HCT116 (cell line): ENCODE results near the gene URI1. TPM values are rescaled to one million over a fixed set of nuclear protein-coding genes. Genes with fewer than 3 reads are reported as not detected.

Experiments used
- ATAC-seq: fragments of 200-7000 bp; cut with Tn5 transposase; 2 replicates; pipeline ENCODE4 v1.9.1; 2020; ENCODE audit warnings: mild to moderate bottlenecking, moderate library complexity
- BruUV-seq: library from RNA; stranded (reverse); fragments of 400-500 nt; replicated peaks from 2 replicates; lab custom pipeline; 2021; lab: Mats Ljungman, UMichigan
- CTCF ChIA-PET: fragments of 300-600 bp; sonication (Branson Sonifier 250); formaldehyde crosslinking; loops from one replicate; lab custom pipeline; 2021; ENCODE audit warnings: antibody characterized with exemption; lab: Charles Lee
- POLR2A ChIA-PET: fragments of 300-600, 350-600 bp; sonication (Branson Sonifier 250); formaldehyde crosslinking; loops from one replicate; lab custom pipeline; 2021; ENCODE audit warnings: antibody characterized with exemption; lab: Charles Lee
- RAD21 ChIA-PET, 2 experiments: fragments of 300-600 bp; sonication (Branson Sonifier 250); formaldehyde crosslinking; loops; one replicate each; lab custom pipeline; 2023; ENCODE audit warnings: low total read pairs in 2 of 2; ENCODE audit not compliant: uncharacterized antibody in 2 of 2, unreplicated experiment in 2 of 2, low non-redundant PET in 1 of 2; lab: Charles Lee
- DNase-seq: peaks from one replicate; pipeline ENCODE4 v3.0.0-alpha.2; 2010; ENCODE audit warnings: low read depth, low spot score
- H2AFZ ChIP-seq: fragments of 200-600 bp; shearing (Covaris generic), sonication (generic); 2 replicates; pipeline ENCODE4 v1.6.1; 2017; ENCODE audit warnings: low read depth, mixed run types, mixed read lengths, antibody characterized with exemption, low read length; ENCODE audit not compliant: poor library complexity, severe bottlenecking
- H3K27ac ChIP-seq: 2 replicates; pipeline ENCODE4 v1.5.1; 2012; ENCODE audit warnings: low read depth, low read length
- H3K27me3 ChIP-seq: fragments of 200-600 bp; sonication (generic); 2 replicates; pipeline ENCODE4 v1.6.1; 2016; ENCODE audit warnings: mixed run types, low read length, mixed read lengths; ENCODE audit not compliant: insufficient read depth
- H3K36me3 ChIP-seq, 2 experiments: fragments of 200-500 bp in 1 of 2; fragments of 200-600 bp in 1 of 2; sonication (Bioruptor generic) in 1 of 2; sonication (generic) in 1 of 2; 2 replicates each; pipeline versions ENCODE4 v1.5.1 to v1.6.1; 2014 to 2016; ENCODE audit warnings: low read length in 2 of 2, inconsistent platforms in 1 of 2, mixed read lengths in 1 of 2, mixed run types in 1 of 2; ENCODE audit not compliant: insufficient read depth in 2 of 2, control insufficient read depth in 1 of 2
- H3K4me1 ChIP-seq, 2 experiments: fragments of 200-600 bp in 1 of 2; sonication (generic) in 1 of 2; 2 replicates each; pipeline versions ENCODE4 v1.5.1 to v1.6.1; 2012 to 2017; ENCODE audit warnings: low read length in 2 of 2, inconsistent platforms in 1 of 2, mild to moderate bottlenecking in 1 of 2, mixed read lengths in 1 of 2, mixed run types in 1 of 2, moderate library complexity in 1 of 2; ENCODE audit not compliant: insufficient read depth in 2 of 2, control insufficient read depth in 1 of 2
- H3K4me2 ChIP-seq: fragments of 200-600 bp; sonication (generic); 2 replicates; pipeline ENCODE4 v1.6.1; 2017; ENCODE audit warnings: mixed run types, low read length, mixed read lengths
- H3K4me3 ChIP-seq, 2 experiments: fragments of 200-600 bp in 1 of 2; sonication (generic) in 1 of 2; replicated peaks in 1 of 2; 2 replicates each; pipeline ENCODE4 v1.5.1; 2011 to 2016; ENCODE audit warnings: low read length in 2 of 2, control low read depth in 1 of 2, low read depth in 1 of 2, mild to moderate bottlenecking in 1 of 2, mixed read lengths in 1 of 2, mixed run types in 1 of 2
- H3K79me2 ChIP-seq: fragments of 200-600 bp; sonication (generic); 2 replicates; pipeline ENCODE4 v1.6.1; 2017; ENCODE audit warnings: mild to moderate bottlenecking, mixed run types, low read length, moderate library complexity, mixed read lengths; ENCODE audit not compliant: insufficient read depth
- H3K9ac ChIP-seq: fragments of 200-600 bp; sonication (generic); 2 replicates; pipeline ENCODE4 v1.6.1; 2016; ENCODE audit warnings: low read length, mixed read lengths
- H3K9me2 ChIP-seq: fragments of 200-600 bp; sonication (generic), shearing (Covaris generic); 2 replicates; pipeline ENCODE4 v1.6.1; 2017; ENCODE audit warnings: mixed run types, mild to moderate bottlenecking, moderate library complexity; ENCODE audit not compliant: insufficient read depth
- H3K9me3 ChIP-seq, 2 experiments: fragments of 200-500 bp in 1 of 2; fragments of 200-600 bp in 1 of 2; sonication (Bioruptor generic) in 1 of 2; sonication (generic) in 1 of 2; 2 replicates each; pipeline ENCODE4 v1.6.1; 2014 to 2017; ENCODE audit warnings: low read length in 2 of 2, mixed read lengths in 2 of 2, inconsistent platforms in 1 of 2, low read depth in 1 of 2, mild to moderate bottlenecking in 1 of 2, mixed run types in 1 of 2, moderate library complexity in 1 of 2; ENCODE audit not compliant: control insufficient read depth in 1 of 2, insufficient read depth in 1 of 2
- H4K20me1 ChIP-seq: fragments of 200-600 bp; sonication (generic), shearing (Covaris generic); 2 replicates; pipeline ENCODE4 v1.6.1; 2017; ENCODE audit warnings: mixed run types, mild to moderate bottlenecking, moderate library complexity; ENCODE audit not compliant: insufficient read depth
- CBX3 ChIP-seq: IDR thresholded peaks from 2 replicates; pipeline ENCODE4 v1.6.1; 2012; ENCODE audit warnings: low read depth
- EZH2phosphoT487 ChIP-seq: fragments of 200-600 bp; IDR thresholded peaks from 2 replicates; pipeline ENCODE4 v1.6.1; 2018; ENCODE audit warnings: antibody characterized with exemption, borderline replicate concordance
- POLR2A ChIP-seq: IDR thresholded peaks from 2 replicates; pipeline ENCODE4 v1.7.0; 2011; ENCODE audit warnings: borderline replicate concordance; ENCODE audit not compliant: insufficient read depth, insufficient read length; ENCODE audit errors: extremely low read depth
- POLR2AphosphoS5 ChIP-seq: IDR thresholded peaks from 2 replicates; pipeline ENCODE4 v1.6.1; 2011; ENCODE audit warnings: mild to moderate bottlenecking, low read depth, low read length, moderate library complexity
- RAD21 ChIP-seq: IDR thresholded peaks from 2 replicates; pipeline ENCODE4 v1.6.1; 2012; ENCODE audit warnings: low read depth, mild to moderate bottlenecking
- SIN3A ChIP-seq: IDR thresholded peaks from 2 replicates; pipeline ENCODE4 v1.6.1; 2012; ENCODE audit warnings: low read depth
- SRF ChIP-seq: IDR thresholded peaks from 2 replicates; pipeline ENCODE4 v1.6.1; 2012; ENCODE audit warnings: low read depth
- YY1 ChIP-seq: IDR thresholded peaks from 2 replicates; pipeline ENCODE4 v1.6.1; 2011; ENCODE audit warnings: low read length, low read depth, moderate library complexity, mild to moderate bottlenecking; ENCODE audit not compliant: insufficient replicate concordance; ENCODE audit errors: extremely low read depth
- ZFX ChIP-seq: fragments of 450-650 bp; IDR thresholded peaks from 2 replicates; pipeline ENCODE4 v1.6.1; 2017
- intact Hi-C: fragments of 100-400 bp; cut with micrococcal nuclease; formaldehyde crosslinking; loops from 2 replicates; pipeline ENCODE4 v1.10.0; 2022
- total RNA-seq: library from RNA; stranded (reverse); gene quantifications from one replicate; pipeline ENCODE4 v1.2.1, GENCODE V29; 2021; ENCODE audit not compliant: unreplicated experiment
- TF ChIP-seq, protein P1 (sequence below): IDR thresholded peaks from 2 replicates; pipeline ENCODE4 v1.6.1; 2012
- TF ChIP-seq, protein P2 (sequence below): IDR thresholded peaks from 2 replicates; pipeline ENCODE4 v1.6.1; 2011; ENCODE audit warnings: mild to moderate bottlenecking, low read length, moderate library complexity; ENCODE audit not compliant: insufficient replicate concordance; ENCODE audit errors: extremely low read depth
- TF ChIP-seq, protein P3 (sequence below): IDR thresholded peaks from 2 replicates; pipeline ENCODE4 v1.6.1; 2012
- TF ChIP-seq, protein P4 (sequence below), 3 experiments: fragments of 200-600 bp in 1 of 3; sonication (generic) in 1 of 3; IDR thresholded peaks in 2 of 3; conservative IDR thresholded peaks in 1 of 3; 2 replicates each; pipeline ENCODE4 v1.5.1; 2012 to 2017; ENCODE audit warnings: low read depth in 2 of 3, low read length in 2 of 3, antibody characterized with exemption in 1 of 3, borderline replicate concordance in 1 of 3, control low read depth in 1 of 3, mild to moderate bottlenecking in 1 of 3, mixed read lengths in 1 of 3, mixed run types in 1 of 3, moderate library complexity in 1 of 3; ENCODE audit not compliant: insufficient read depth in 1 of 3

URI1 gene
- total RNA-seq, 1 experiment from 2014 or later = 51.4 TPM

DNA sequence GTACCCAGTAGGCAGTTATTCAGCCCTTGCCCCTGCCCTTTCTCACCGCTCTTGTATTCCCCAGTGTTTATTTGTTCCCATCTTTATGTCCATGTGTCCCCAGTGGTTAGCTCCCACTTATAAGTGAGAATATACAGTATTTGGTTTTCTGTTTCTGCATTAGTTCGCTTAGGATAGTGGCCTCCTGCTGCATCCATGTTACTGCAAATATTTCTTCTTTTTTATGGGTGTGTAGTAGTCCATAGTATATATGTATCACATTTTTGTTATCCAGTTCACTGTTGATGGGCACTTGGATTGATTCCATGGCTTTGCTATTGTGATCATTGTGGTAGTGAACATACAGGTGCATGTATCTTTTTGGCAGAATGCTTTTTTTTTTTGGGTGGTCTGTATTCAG is 32.7 kb downstream of the URI1 start:
- RAD21 ChIA-PET = no interaction called here
- Histone ChIP-seq H3K79me2 (peaks cover 99% of the 10 kb centered on the region), H3K9ac (no peak overlapping the region), H2AFZ (no peak overlapping the region), H3K4me3 (no peak overlapping the region), H3K9me2 (no peaks in the 10 kb centered on the region), H3K4me2 (no peak overlapping the region), H3K4me1 (no peaks in the 10 kb centered on the region), H3K27me3 (no peaks in the 10 kb centered on the region), H3K9me3 (no peaks in the 10 kb centered on the region), H3K36me3 (no peaks in the 10 kb centered on the region), H3K27ac (no peak overlapping the region), H4K20me1 (peaks cover 19% of the 10 kb centered on the region)
- intact Hi-C loops = no loop called here
- POLR2A ChIA-PET = no interaction called here
- no peak for TF ChIP-seq YY1
- no peak for TF ChIP-seq RAD21
- TF ChIP-seq ZFX = no peak
- TF ChIP-seq EZH2phosphoT487 = no peak
- TF ChIP-seq, protein P1, sequence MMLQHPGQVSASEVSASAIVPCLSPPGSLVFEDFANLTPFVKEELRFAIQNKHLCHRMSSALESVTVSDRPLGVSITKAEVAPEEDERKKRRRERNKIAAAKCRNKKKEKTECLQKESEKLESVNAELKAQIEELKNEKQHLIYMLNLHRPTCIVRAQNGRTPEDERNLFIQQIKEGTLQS = no peak
- no peak for TF ChIP-seq POLR2AphosphoS5
- TF ChIP-seq, protein P2, sequence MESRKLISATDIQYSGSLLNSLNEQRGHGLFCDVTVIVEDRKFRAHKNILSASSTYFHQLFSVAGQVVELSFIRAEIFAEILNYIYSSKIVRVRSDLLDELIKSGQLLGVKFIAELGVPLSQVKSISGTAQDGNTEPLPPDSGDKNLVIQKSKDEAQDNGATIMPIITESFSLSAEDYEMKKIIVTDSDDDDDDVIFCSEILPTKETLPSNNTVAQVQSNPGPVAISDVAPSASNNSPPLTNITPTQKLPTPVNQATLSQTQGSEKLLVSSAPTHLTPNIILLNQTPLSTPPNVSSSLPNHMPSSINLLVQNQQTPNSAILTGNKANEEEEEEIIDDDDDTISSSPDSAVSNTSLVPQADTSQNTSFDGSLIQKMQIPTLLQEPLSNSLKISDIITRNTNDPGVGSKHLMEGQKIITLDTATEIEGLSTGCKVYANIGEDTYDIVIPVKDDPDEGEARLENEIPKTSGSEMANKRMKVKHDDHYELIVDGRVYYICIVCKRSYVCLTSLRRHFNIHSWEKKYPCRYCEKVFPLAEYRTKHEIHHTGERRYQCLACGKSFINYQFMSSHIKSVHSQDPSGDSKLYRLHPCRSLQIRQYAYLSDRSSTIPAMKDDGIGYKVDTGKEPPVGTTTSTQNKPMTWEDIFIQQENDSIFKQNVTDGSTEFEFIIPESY = no peak
- TF ChIP-seq SIN3A = no peak
- TF ChIP-seq, protein P3, sequence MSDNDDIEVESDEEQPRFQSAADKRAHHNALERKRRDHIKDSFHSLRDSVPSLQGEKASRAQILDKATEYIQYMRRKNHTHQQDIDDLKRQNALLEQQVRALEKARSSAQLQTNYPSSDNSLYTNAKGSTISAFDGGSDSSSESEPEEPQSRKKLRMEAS = no peak
- no peak for TF ChIP-seq POLR2A
- no peak for TF ChIP-seq SRF
- TF ChIP-seq, protein P4, sequence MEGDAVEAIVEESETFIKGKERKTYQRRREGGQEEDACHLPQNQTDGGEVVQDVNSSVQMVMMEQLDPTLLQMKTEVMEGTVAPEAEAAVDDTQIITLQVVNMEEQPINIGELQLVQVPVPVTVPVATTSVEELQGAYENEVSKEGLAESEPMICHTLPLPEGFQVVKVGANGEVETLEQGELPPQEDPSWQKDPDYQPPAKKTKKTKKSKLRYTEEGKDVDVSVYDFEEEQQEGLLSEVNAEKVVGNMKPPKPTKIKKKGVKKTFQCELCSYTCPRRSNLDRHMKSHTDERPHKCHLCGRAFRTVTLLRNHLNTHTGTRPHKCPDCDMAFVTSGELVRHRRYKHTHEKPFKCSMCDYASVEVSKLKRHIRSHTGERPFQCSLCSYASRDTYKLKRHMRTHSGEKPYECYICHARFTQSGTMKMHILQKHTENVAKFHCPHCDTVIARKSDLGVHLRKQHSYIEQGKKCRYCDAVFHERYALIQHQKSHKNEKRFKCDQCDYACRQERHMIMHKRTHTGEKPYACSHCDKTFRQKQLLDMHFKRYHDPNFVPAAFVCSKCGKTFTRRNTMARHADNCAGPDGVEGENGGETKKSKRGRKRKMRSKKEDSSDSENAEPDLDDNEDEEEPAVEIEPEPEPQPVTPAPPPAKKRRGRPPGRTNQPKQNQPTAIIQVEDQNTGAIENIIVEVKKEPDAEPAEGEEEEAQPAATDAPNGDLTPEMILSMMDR (IDR thresholded peaks at IDR 0.05 in 2 of 3, conservative IDR thresholded peaks at IDR 0.05 in 1 of 3; ENCODE audit: borderline replicate concordance in 1 of 3, insufficient read depth in 1 of 3, low read depth in 2 of 3, low read length in 2 of 3) = no peak
- no peak for TF ChIP-seq CBX3
- ATAC-seq (no peak), DNase-seq (no peak)
- BruUV-seq = no TSS peak
- CTCF ChIA-PET = no interaction called here
